ENCODE results near the gene GPATCH8. TPM values are rescaled to one million over a fixed set of nuclear protein-coding genes. Genes with fewer than 3 reads are reported as not detected.

Gene GPATCH8
- polyA plus RNA-seq, 3 donors: 8.8 to 15.9 (median 14.9) TPM

GRCh38 chr17:44465897-44466296, 37.3 kb downstream of the GPATCH8 start:
- H3K9me3 Mint-ChIP-seq: peaks cover 0 to 2% (median 0%) of the 10 kb centered on the region in 7 donors
- DNase-seq: no peak
- H3K27me3 ChIP-seq (ENCODE audit: control insufficient read depth in 2 of 2, insufficient read depth in 2 of 2, low read length in 2 of 2): no peaks in the 10 kb centered on the region
- TF ChIP-seq CTCF (IDR thresholded peaks at IDR 0.05): no peak
- H3K4me3 Mint-ChIP-seq: no peak overlapping the region
- no peak overlapping the region for H3K27ac ChIP-seq (ENCODE audit: low read depth in 1 of 2, low read length in 2 of 2)
- H3K27ac Mint-ChIP-seq: peak overlapping the region in 2 of 7 donors; percentile 31 to 53
- peaks cover 50% of the 10 kb centered on the region for H3K79me2 ChIP-seq (ENCODE audit: insufficient read depth, low read length)
- H3K27me3 Mint-ChIP-seq (ENCODE audit: low read depth in 3 of 3): peaks cover 0 to 1% (median 0%) of the 10 kb centered on the region in 3 donors
- no peaks in the 10 kb centered on the region for H3K4me1 ChIP-seq (ENCODE audit: control insufficient read depth in 1 of 2, insufficient read depth in 2 of 2, low read length in 2 of 2)
- peaks cover 36 to 54% of the 10 kb centered on the region in 2 donors for H3K36me3 Mint-ChIP-seq
- peaks cover 9% of the 10 kb centered on the region for H3K4me1 Mint-ChIP-seq
- no CpG with 5 or more reads among the region's 3 CpGs for whole genome bisulfite sequencing (ENCODE audit: insufficient coverage)
- H3K9me3 ChIP-seq (replicated peaks in 1 of 2; ENCODE audit: control insufficient read depth in 1 of 2, insufficient read depth in 1 of 2, low read length in 2 of 2): no peaks in the 10 kb centered on the region
- H3K4me3 ChIP-seq (replicated peaks in 1 of 3; ENCODE audit: low read depth in 2 of 3, low read length in 3 of 3): no peak overlapping the region
- H3K9ac ChIP-seq (ENCODE audit: insufficient read depth, low read length, poor library complexity, severe bottlenecking): no peak overlapping the region
- intact Hi-C loops (cut with micrococcal nuclease): no loop called here
- H4K20me1 ChIP-seq (ENCODE audit: insufficient read depth, low read length): peaks cover 89% of the 10 kb centered on the region
- H3K4me2 ChIP-seq (replicated peaks; ENCODE audit: extremely low read depth, low read length, poor library complexity, severe bottlenecking): no peak overlapping the region
- H3K36me3 ChIP-seq (replicated peaks in 1 of 2; ENCODE audit: control insufficient read depth in 1 of 2, insufficient read depth in 2 of 2, low read length in 2 of 2): peaks cover 15 to 47% of the 10 kb centered on the region in 2 donors
- no peak overlapping the region for H2AFZ ChIP-seq (ENCODE audit: insufficient read depth, low read depth, low read length, poor library complexity, severe bottlenecking)

- WGBS (ENCODE audit: insufficient coverage): no CpG with 5 or more reads among the region's 2 CpGs
- H3K4me3 ChIP-seq (replicated peaks in 1 of 3; ENCODE audit: low read depth in 2 of 3, low read length in 3 of 3): no peak overlapping the region
- H3K27me3 Mint-ChIP-seq (ENCODE audit: low read depth in 3 of 3): peaks cover 0 to 1% (median 0%) of the 10 kb centered on the region in 3 donors
- peaks cover 50% of the 10 kb centered on the region for H3K79me2 ChIP-seq (ENCODE audit: insufficient read depth, low read length)
- DNase-seq: no peak
- H3K4me1 ChIP-seq (ENCODE audit: control insufficient read depth in 1 of 2, insufficient read depth in 2 of 2, low read length in 2 of 2): no peaks in the 10 kb centered on the region
- H3K36me3 Mint-ChIP-seq: peaks cover 36 to 50% of the 10 kb centered on the region in 2 donors
- no peaks in the 10 kb centered on the region for H3K27me3 ChIP-seq (ENCODE audit: control insufficient read depth in 2 of 2, insufficient read depth in 2 of 2, low read length in 2 of 2)
- H3K4me1 Mint-ChIP-seq: peaks cover 9% of the 10 kb centered on the region
- intact Hi-C loops (cut with micrococcal nuclease): no loop called here
- H3K4me3 Mint-ChIP-seq: no peak overlapping the region
- H3K27ac ChIP-seq (ENCODE audit: low read depth in 1 of 2, low read length in 2 of 2): no peak overlapping the region
- peaks cover 90% of the 10 kb centered on the region for H4K20me1 ChIP-seq (ENCODE audit: insufficient read depth, low read length)
- H3K9ac ChIP-seq (ENCODE audit: insufficient read depth, low read length, poor library complexity, severe bottlenecking): no peak overlapping the region
- TF ChIP-seq CTCF (IDR thresholded peaks at IDR 0.05): no peak
- H3K4me2 ChIP-seq (replicated peaks; ENCODE audit: extremely low read depth, low read length, poor library complexity, severe bottlenecking): no peak overlapping the region
- H2AFZ ChIP-seq (ENCODE audit: insufficient read depth, low read depth, low read length, poor library complexity, severe bottlenecking): no peak overlapping the region
- H3K27ac Mint-ChIP-seq: no peak overlapping the region
- H3K9me3 Mint-ChIP-seq: peaks cover 0 to 2% (median 0%) of the 10 kb centered on the region in 7 donors
- no peaks in the 10 kb centered on the region for H3K9me3 ChIP-seq (replicated peaks in 1 of 2; ENCODE audit: control insufficient read depth in 1 of 2, insufficient read depth in 1 of 2, low read length in 2 of 2)
- peaks cover 14 to 48% of the 10 kb centered on the region in 2 donors for H3K36me3 ChIP-seq (replicated peaks in 1 of 2; ENCODE audit: control insufficient read depth in 1 of 2, insufficient read depth in 2 of 2, low read length in 2 of 2)
These were observed 37.9 kb downstream of the GPATCH8 start for GRCh38 chr17:44465276-44465675.
